ENCODE results near the gene HSPA12A. TPM values are rescaled to one million over a fixed set of nuclear protein-coding genes. Genes with fewer than 3 reads are reported as not detected.

HSPA12A gene
- polyA plus RNA-seq, 1 donor (not counting 4 experiments of a cell fraction or from before 2014, with no cell fraction given), result 8.1 TPM

DNA sequence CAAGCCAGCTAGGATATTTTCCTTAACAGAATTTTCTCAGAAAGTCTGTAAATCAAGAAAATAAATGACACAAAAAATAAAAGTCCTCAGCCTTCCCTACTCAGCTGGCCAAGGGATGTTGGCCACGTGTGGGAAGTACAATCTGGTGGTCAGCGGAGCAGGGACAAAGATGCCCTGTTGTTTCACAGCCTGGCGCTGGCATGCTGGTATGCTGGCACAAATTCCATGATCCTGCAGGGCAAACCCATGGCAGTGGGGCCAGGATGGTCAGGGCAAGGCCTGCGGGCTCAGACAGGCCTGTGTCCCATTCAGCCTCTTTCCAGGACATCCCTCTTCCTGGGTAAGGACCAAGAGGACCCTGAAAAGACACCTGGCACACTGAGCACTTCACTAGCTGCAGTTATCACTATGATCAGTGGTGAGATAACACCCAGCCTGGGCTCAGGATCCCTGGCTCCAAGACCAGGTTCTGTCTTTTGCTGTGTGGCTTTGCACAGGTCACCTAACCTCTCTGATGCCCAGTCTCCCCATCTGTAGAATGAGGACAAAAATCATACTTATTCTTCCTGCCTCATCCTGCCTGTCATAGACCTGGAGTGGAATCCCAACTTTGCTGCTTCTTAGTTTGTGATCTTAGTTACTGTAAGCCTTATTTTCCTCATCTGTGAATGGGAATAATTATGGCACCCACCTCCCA is 10.8 kb upstream of the HSPA12A start:
- TF ChIP-seq, protein P1, sequence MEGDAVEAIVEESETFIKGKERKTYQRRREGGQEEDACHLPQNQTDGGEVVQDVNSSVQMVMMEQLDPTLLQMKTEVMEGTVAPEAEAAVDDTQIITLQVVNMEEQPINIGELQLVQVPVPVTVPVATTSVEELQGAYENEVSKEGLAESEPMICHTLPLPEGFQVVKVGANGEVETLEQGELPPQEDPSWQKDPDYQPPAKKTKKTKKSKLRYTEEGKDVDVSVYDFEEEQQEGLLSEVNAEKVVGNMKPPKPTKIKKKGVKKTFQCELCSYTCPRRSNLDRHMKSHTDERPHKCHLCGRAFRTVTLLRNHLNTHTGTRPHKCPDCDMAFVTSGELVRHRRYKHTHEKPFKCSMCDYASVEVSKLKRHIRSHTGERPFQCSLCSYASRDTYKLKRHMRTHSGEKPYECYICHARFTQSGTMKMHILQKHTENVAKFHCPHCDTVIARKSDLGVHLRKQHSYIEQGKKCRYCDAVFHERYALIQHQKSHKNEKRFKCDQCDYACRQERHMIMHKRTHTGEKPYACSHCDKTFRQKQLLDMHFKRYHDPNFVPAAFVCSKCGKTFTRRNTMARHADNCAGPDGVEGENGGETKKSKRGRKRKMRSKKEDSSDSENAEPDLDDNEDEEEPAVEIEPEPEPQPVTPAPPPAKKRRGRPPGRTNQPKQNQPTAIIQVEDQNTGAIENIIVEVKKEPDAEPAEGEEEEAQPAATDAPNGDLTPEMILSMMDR (optimal IDR thresholded peaks at IDR 0.05 in 1 of 3, IDR thresholded peaks at IDR 0.05 in 1 of 3, conservative IDR thresholded peaks at IDR 0.05 in 1 of 3; ENCODE audit: extremely low read depth in 1 of 3, insufficient read depth in 2 of 3, low read length in 3 of 3), result no peak
- TF ChIP-seq EZH2 (IDR thresholded peaks at IDR 0.05; ENCODE audit: low read length), result no peak
- H3K27ac ChIP-seq (ENCODE audit: control insufficient read depth, insufficient read depth, low read length), result no peak overlapping the region
- peaks cover 29% of the 10 kb centered on the region for H3K4me1 ChIP-seq (ENCODE audit: control insufficient read depth, extremely low read depth, insufficient read depth, low read length)
- H2AFZ ChIP-seq (ENCODE audit: control insufficient read depth, low read length), result no peak overlapping the region
- H3K9me3 ChIP-seq (ENCODE audit: control insufficient read depth, low read depth, low read length), result no peaks in the 10 kb centered on the region
- H3K9me1 ChIP-seq (ENCODE audit: control insufficient read depth, extremely low read depth, insufficient read depth, low read length), result no peaks in the 10 kb centered on the region
- dilution Hi-C loops (cut with MboI; ENCODE audit: extremely low pct_ligation_motif_present, low sequenced_read_pairs), result no loop called here
- H3K27me3 ChIP-seq (ENCODE audit: control insufficient read depth, extremely low read depth, insufficient read depth, low read length), result no peaks in the 10 kb centered on the region
- H3K4me3 ChIP-seq (ENCODE audit: control insufficient read depth in 2 of 3, extremely low read depth in 1 of 3, insufficient read depth in 2 of 3, low read depth in 1 of 3, low read length in 3 of 3), result no peak overlapping the region
- H3K4me2 ChIP-seq (ENCODE audit: control insufficient read depth, extremely low read depth, insufficient read depth, low read depth, low read length), result peak overlapping the region; percentile 42
- no peak overlapping the region for H3K9ac ChIP-seq (ENCODE audit: control insufficient read depth, extremely low read depth, insufficient read depth, low read length)
- H3K79me2 ChIP-seq (ENCODE audit: control insufficient read depth, insufficient read depth, low read length), result no peaks in the 10 kb centered on the region
- no peak for DNase-seq (ENCODE audit: low read depth, low spot score)
- no peak for FAIRE-seq
- H4K20me1 ChIP-seq (ENCODE audit: control insufficient read depth, extremely low read depth, insufficient read depth, low read length), result no peaks in the 10 kb centered on the region
- no peaks in the 10 kb centered on the region for H3K36me3 ChIP-seq (ENCODE audit: control insufficient read depth in 2 of 2, extremely low read depth in 1 of 2, insufficient read depth in 2 of 2, low read length in 2 of 2)

DNA sequence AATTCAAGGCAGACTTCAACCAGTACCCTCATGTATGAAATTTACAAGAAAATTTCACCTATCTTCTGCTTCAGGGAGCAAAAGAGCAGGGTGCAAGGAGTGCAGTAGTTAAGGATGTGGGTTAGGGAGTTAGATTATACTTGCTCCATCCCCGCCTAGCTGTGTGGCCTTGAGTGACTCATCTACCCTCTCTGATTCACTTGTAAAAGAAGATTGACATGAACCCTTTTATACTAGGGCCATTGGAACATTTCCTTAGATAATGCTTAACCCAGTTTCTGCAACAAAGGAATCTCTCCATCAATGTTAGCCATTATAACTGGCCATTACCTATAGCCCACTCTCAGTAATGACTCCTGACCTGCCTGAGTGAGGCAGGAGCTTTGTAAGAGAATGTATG is 10.2 kb upstream of the HSPA12A start:
- no peak overlapping the region for H2AFZ ChIP-seq (ENCODE audit: control insufficient read depth, low read length)
- H3K79me2 ChIP-seq (ENCODE audit: control insufficient read depth, insufficient read depth, low read length), result no peaks in the 10 kb centered on the region
- H3K4me2 ChIP-seq (ENCODE audit: control insufficient read depth, extremely low read depth, insufficient read depth, low read depth, low read length), result no peak overlapping the region
- no peaks in the 10 kb centered on the region for H3K27me3 ChIP-seq (ENCODE audit: control insufficient read depth, extremely low read depth, insufficient read depth, low read length)
- DNase-seq (ENCODE audit: low read depth, low spot score) (no peak), FAIRE-seq (peak; percentile 53)
- no peaks in the 10 kb centered on the region for H4K20me1 ChIP-seq (ENCODE audit: control insufficient read depth, extremely low read depth, insufficient read depth, low read length)
- no peak overlapping the region for H3K9ac ChIP-seq (ENCODE audit: control insufficient read depth, extremely low read depth, insufficient read depth, low read length)
- dilution Hi-C loops (cut with MboI; ENCODE audit: extremely low pct_ligation_motif_present, low sequenced_read_pairs), result no loop called here
- no peak overlapping the region for H3K4me3 ChIP-seq (ENCODE audit: control insufficient read depth in 2 of 3, extremely low read depth in 1 of 3, insufficient read depth in 2 of 3, low read depth in 1 of 3, low read length in 3 of 3)
- TF ChIP-seq EZH2 (IDR thresholded peaks at IDR 0.05; ENCODE audit: low read length), result no peak
- TF ChIP-seq, protein P1 (optimal IDR thresholded peaks at IDR 0.05 in 1 of 3, IDR thresholded peaks at IDR 0.05 in 1 of 3, conservative IDR thresholded peaks at IDR 0.05 in 1 of 3; ENCODE audit: extremely low read depth in 1 of 3, insufficient read depth in 2 of 3, low read length in 3 of 3), result no peak
- H3K4me1 ChIP-seq (ENCODE audit: control insufficient read depth, extremely low read depth, insufficient read depth, low read length), result peaks cover 33% of the 10 kb centered on the region
- H3K27ac ChIP-seq (ENCODE audit: control insufficient read depth, insufficient read depth, low read length), result no peak overlapping the region
- H3K9me3 ChIP-seq (ENCODE audit: control insufficient read depth, low read depth, low read length), result no peaks in the 10 kb centered on the region
- H3K36me3 ChIP-seq (ENCODE audit: control insufficient read depth in 2 of 2, extremely low read depth in 1 of 2, insufficient read depth in 2 of 2, low read length in 2 of 2), result no peaks in the 10 kb centered on the region
- H3K9me1 ChIP-seq (ENCODE audit: control insufficient read depth, extremely low read depth, insufficient read depth, low read length), result no peaks in the 10 kb centered on the region

Measured in keratinocyte (primary cell).